HUES48 (cell line): ENCODE measurements around the gene TRAF4.
"Not testable (repeated sequence)": the region's sequence is repeated elsewhere in the genome, so short reads cannot be mapped to it uniquely, and the experiment has no call there.

Experiments used
- H3K27ac ChIP-seq: one replicate; pipeline ENCODE4 v1.7.0; 2013; ENCODE audit warnings: low read depth, low read length, inconsistent platforms
- H3K27me3 ChIP-seq: 2 replicates; pipeline ENCODE4 v1.6.1; 2013; ENCODE audit warnings: mild to moderate bottlenecking, low read length; ENCODE audit not compliant: control insufficient read depth, insufficient read depth
- H3K36me3 ChIP-seq: 2 replicates; pipeline ENCODE4 v1.6.1; 2013; ENCODE audit warnings: low read length; ENCODE audit not compliant: control insufficient read depth, insufficient read depth
- H3K4me1 ChIP-seq: 2 replicates; pipeline ENCODE4 v1.6.1; 2013; ENCODE audit warnings: mild to moderate bottlenecking, low read length; ENCODE audit not compliant: control insufficient read depth, insufficient read depth
- H3K4me3 ChIP-seq: 2 replicates; pipeline ENCODE4 v1.5.1; 2013; ENCODE audit warnings: mild to moderate bottlenecking, low read depth, low read length
- H3K9ac ChIP-seq: 2 replicates; pipeline ENCODE4 v1.6.1; 2013; ENCODE audit warnings: mild to moderate bottlenecking, low read depth, low read length, moderate library complexity
- H3K9me3 ChIP-seq: 2 replicates; pipeline ENCODE4 v1.6.1; 2013; ENCODE audit warnings: low read length; ENCODE audit not compliant: control insufficient read depth, insufficient read depth

The TRAF4 gene

GRCh38 chr17:28735913-28736769 lies 7.7 kb upstream of the TRAF4 start:
- not testable (repeated sequence) for H3K4me1 ChIP-seq, H3K9me3 ChIP-seq, H3K27me3 ChIP-seq, H3K9ac ChIP-seq, H3K4me3 ChIP-seq, H3K27ac ChIP-seq
- H3K36me3 ChIP-seq = peaks cover 38% of the 10 kb centered on the region

GRCh38 chr17:28737316-28737715 lies 6.5 kb upstream of the TRAF4 start:
- Histone ChIP-seq H3K9me3 (no peaks in the 10 kb centered on the region), H3K27ac (no peak overlapping the region), H3K27me3 (no peaks in the 10 kb centered on the region), H3K4me3 (no peak overlapping the region), H3K9ac (no peak overlapping the region), H3K36me3 (peaks cover 43% of the 10 kb centered on the region), H3K4me1 (no peaks in the 10 kb centered on the region)

GRCh38 chr17:28737770-28738679 lies 5.8 kb upstream of the TRAF4 start:
- peaks cover 43% of the 10 kb centered on the region for H3K36me3 ChIP-seq
- no peaks in the 10 kb centered on the region for H3K9me3 ChIP-seq
- no peak overlapping the region for H3K4me3 ChIP-seq
- no peak overlapping the region for H3K9ac ChIP-seq
- H3K4me1 ChIP-seq = no peaks in the 10 kb centered on the region
- H3K27me3 ChIP-seq = no peaks in the 10 kb centered on the region
- no peak overlapping the region for H3K27ac ChIP-seq

- H3K4me1 ChIP-seq = no peaks in the 10 kb centered on the region
- H3K4me3 ChIP-seq = no peak overlapping the region
- no peak overlapping the region for H3K9ac ChIP-seq
- H3K9me3 ChIP-seq = no peaks in the 10 kb centered on the region
- no peak overlapping the region for H3K27ac ChIP-seq
- H3K36me3 ChIP-seq = peaks cover 40% of the 10 kb centered on the region
- no peaks in the 10 kb centered on the region for H3K27me3 ChIP-seq
These were observed 5.0 kb upstream of the TRAF4 start for GRCh38 chr17:28738680-28739384.

GRCh38 chr17:28740406-28741357 lies 3.1 kb upstream of the TRAF4 start:
- Histone ChIP-seq H3K4me3 (no peak overlapping the region), H3K9ac (no peak overlapping the region), H3K36me3 (peaks cover 30% of the 10 kb centered on the region), H3K27me3 (no peaks in the 10 kb centered on the region), H3K27ac (no peak overlapping the region), H3K4me1 (no peaks in the 10 kb centered on the region), H3K9me3 (no peaks in the 10 kb centered on the region)

GRCh38 chr17:28741358-28742349 lies 2.2 kb upstream of the TRAF4 start:
- H3K4me1 ChIP-seq = peaks cover 9% of the 10 kb centered on the region
- no peak overlapping the region for H3K27ac ChIP-seq
- H3K4me3 ChIP-seq = no peak overlapping the region
- peaks cover 37% of the 10 kb centered on the region for H3K36me3 ChIP-seq
- no peaks in the 10 kb centered on the region for H3K9me3 ChIP-seq
- H3K27me3 ChIP-seq = no peaks in the 10 kb centered on the region
- no peak overlapping the region for H3K9ac ChIP-seq

GRCh38 chr17:28744104-28744971 lies 527 bp downstream of the TRAF4 start:
- peak overlapping the region; percentile 96 for H3K9ac ChIP-seq
- H3K27ac ChIP-seq = peak overlapping the region; percentile 100
- no peaks in the 10 kb centered on the region for H3K9me3 ChIP-seq
- H3K27me3 ChIP-seq = no peaks in the 10 kb centered on the region
- peaks cover 18% of the 10 kb centered on the region for H3K4me1 ChIP-seq
- H3K36me3 ChIP-seq = peaks cover 45% of the 10 kb centered on the region
- H3K4me3 ChIP-seq = peak overlapping the region; percentile 95

- Histone ChIP-seq H3K4me1 (peaks cover 18% of the 10 kb centered on the region), H3K36me3 (peaks cover 52% of the 10 kb centered on the region), H3K27ac (peak overlapping the region; percentile 100), H3K4me3 (peak overlapping the region; percentile 95), H3K9ac (peak overlapping the region; percentile 96), H3K9me3 (no peaks in the 10 kb centered on the region), H3K27me3 (no peaks in the 10 kb centered on the region)
These were observed 1.4 kb downstream of the TRAF4 start for GRCh38 chr17:28744972-28745785.
